ENCODE data around the gene ANGPTL3.
A peak's percentile ranks its signal among the peaks of the same experiment; 100 is the strongest.
"Not testable (repeated sequence)": the region's sequence is repeated elsewhere in the genome, so short reads cannot be mapped to it uniquely, and the experiment has no call there.

Gene ANGPTL3

GRCh38 chr1:62590970-62591368, 6.4 kb upstream of the ANGPTL3 start:
- H3K4me3 ChIP-seq (ENCODE audit: low read depth, low read length) = no peak overlapping the region
- H3K4me1 ChIP-seq (ENCODE audit: control insufficient read depth, insufficient read depth, low read length) = peaks cover 21% of the 10 kb centered on the region
- no peaks in the 10 kb centered on the region for H3K9me3 ChIP-seq (ENCODE audit: control insufficient read depth, insufficient read depth, low read length)
- H3K27ac ChIP-seq (ENCODE audit: low read depth, low read length) = no peak overlapping the region
- H3K9ac ChIP-seq (ENCODE audit: low read depth, low read length) = no peak overlapping the region
- no peaks in the 10 kb centered on the region for H3K27me3 ChIP-seq (ENCODE audit: control insufficient read depth, insufficient read depth, low read length)
- no peaks in the 10 kb centered on the region for H3K36me3 ChIP-seq (ENCODE audit: control insufficient read depth, insufficient read depth, low read length)

GRCh38 chr1:62593825-62594394, 3.4 kb upstream of the ANGPTL3 start:
- H3K9me3 ChIP-seq (ENCODE audit: control insufficient read depth, insufficient read depth, low read length) = no peaks in the 10 kb centered on the region
- peak overlapping the region; percentile 15 for H3K27ac ChIP-seq (ENCODE audit: low read depth, low read length)
- H3K4me1 ChIP-seq (ENCODE audit: control insufficient read depth, insufficient read depth, low read length) = peaks cover 11% of the 10 kb centered on the region
- H3K4me3 ChIP-seq (ENCODE audit: low read depth, low read length) = no peak overlapping the region
- H3K36me3 ChIP-seq (ENCODE audit: control insufficient read depth, insufficient read depth, low read length) = no peaks in the 10 kb centered on the region
- H3K9ac ChIP-seq (ENCODE audit: low read depth, low read length) = no peak overlapping the region
- H3K27me3 ChIP-seq (ENCODE audit: control insufficient read depth, insufficient read depth, low read length) = no peaks in the 10 kb centered on the region

GRCh38 chr1:62595647-62596046, 1.7 kb upstream of the ANGPTL3 start:
- no peak overlapping the region for H3K27ac ChIP-seq (ENCODE audit: low read depth, low read length)
- H3K4me3 ChIP-seq (ENCODE audit: low read depth, low read length) = no peak overlapping the region
- no peaks in the 10 kb centered on the region for H3K36me3 ChIP-seq (ENCODE audit: control insufficient read depth, insufficient read depth, low read length)
- no peaks in the 10 kb centered on the region for H3K9me3 ChIP-seq (ENCODE audit: control insufficient read depth, insufficient read depth, low read length)
- H3K9ac ChIP-seq (ENCODE audit: low read depth, low read length) = no peak overlapping the region
- no peaks in the 10 kb centered on the region for H3K27me3 ChIP-seq (ENCODE audit: control insufficient read depth, insufficient read depth, low read length)
- H3K4me1 ChIP-seq (ENCODE audit: control insufficient read depth, insufficient read depth, low read length) = peaks cover 11% of the 10 kb centered on the region

GRCh38 chr1:62599044-62599443, 1.7 kb downstream of the ANGPTL3 start:
- Histone ChIP-seq H3K9me3 (ENCODE audit: control insufficient read depth, insufficient read depth, low read length) (no peaks in the 10 kb centered on the region), H3K36me3 (ENCODE audit: control insufficient read depth, insufficient read depth, low read length) (no peaks in the 10 kb centered on the region), H3K9ac (ENCODE audit: low read depth, low read length) (no peak overlapping the region), H3K27me3 (ENCODE audit: control insufficient read depth, insufficient read depth, low read length) (no peaks in the 10 kb centered on the region), H3K4me3 (ENCODE audit: low read depth, low read length) (no peak overlapping the region), H3K27ac (ENCODE audit: low read depth, low read length) (no peak overlapping the region), H3K4me1 (ENCODE audit: control insufficient read depth, insufficient read depth, low read length) (peaks cover 3% of the 10 kb centered on the region)

- Histone ChIP-seq H3K9me3 (ENCODE audit: control insufficient read depth, insufficient read depth, low read length) (no peaks in the 10 kb centered on the region), H3K27me3 (ENCODE audit: control insufficient read depth, insufficient read depth, low read length) (no peaks in the 10 kb centered on the region), H3K4me3 (ENCODE audit: low read depth, low read length) (no peak overlapping the region), H3K9ac (ENCODE audit: low read depth, low read length) (no peak overlapping the region), H3K27ac (ENCODE audit: low read depth, low read length) (no peak overlapping the region), H3K36me3 (ENCODE audit: control insufficient read depth, insufficient read depth, low read length) (no peaks in the 10 kb centered on the region), H3K4me1 (ENCODE audit: control insufficient read depth, insufficient read depth, low read length) (no peaks in the 10 kb centered on the region)
Measured at GRCh38 chr1:62601457-62601856, 4.1 kb downstream of the ANGPTL3 start.

- Histone ChIP-seq H3K4me1 (ENCODE audit: control insufficient read depth, insufficient read depth, low read length) (peaks cover 12% of the 10 kb centered on the region), H3K36me3 (ENCODE audit: control insufficient read depth, insufficient read depth, low read length) (no peaks in the 10 kb centered on the region), H3K27ac (ENCODE audit: low read depth, low read length) (no peak overlapping the region), H3K27me3 (ENCODE audit: control insufficient read depth, insufficient read depth, low read length) (no peaks in the 10 kb centered on the region), H3K9me3 (ENCODE audit: control insufficient read depth, insufficient read depth, low read length) (no peaks in the 10 kb centered on the region), H3K9ac (ENCODE audit: low read depth, low read length) (no peak overlapping the region), H3K4me3 (ENCODE audit: low read depth, low read length) (no peak overlapping the region)
Measured at GRCh38 chr1:62608905-62609304, 11.6 kb downstream of the ANGPTL3 start.

- not testable (repeated sequence) for H3K4me3 ChIP-seq (ENCODE audit: low read depth, low read length); H3K9ac ChIP-seq (ENCODE audit: low read depth, low read length); H3K36me3 ChIP-seq (ENCODE audit: control insufficient read depth, insufficient read depth, low read length); H3K27ac ChIP-seq (ENCODE audit: low read depth, low read length); H3K9me3 ChIP-seq (ENCODE audit: control insufficient read depth, insufficient read depth, low read length); H3K27me3 ChIP-seq (ENCODE audit: control insufficient read depth, insufficient read depth, low read length)
- H3K4me1 ChIP-seq (ENCODE audit: control insufficient read depth, insufficient read depth, low read length) = peaks cover 12% of the 10 kb centered on the region
Measured at GRCh38 chr1:62610588-62610987, 13.3 kb downstream of the ANGPTL3 start.

- Histone ChIP-seq H3K27ac (ENCODE audit: low read depth, low read length) (peak overlapping the region; percentile 19), H3K9ac (ENCODE audit: low read depth, low read length) (no peak overlapping the region), H3K27me3 (ENCODE audit: control insufficient read depth, insufficient read depth, low read length) (no peaks in the 10 kb centered on the region), H3K4me3 (ENCODE audit: low read depth, low read length) (no peak overlapping the region), H3K4me1 (ENCODE audit: control insufficient read depth, insufficient read depth, low read length) (peaks cover 12% of the 10 kb centered on the region), H3K9me3 (ENCODE audit: control insufficient read depth, insufficient read depth, low read length) (no peaks in the 10 kb centered on the region), H3K36me3 (ENCODE audit: control insufficient read depth, insufficient read depth, low read length) (no peaks in the 10 kb centered on the region)
Measured at GRCh38 chr1:62612770-62613169, 15.4 kb downstream of the ANGPTL3 start.

- Histone ChIP-seq H3K27ac (ENCODE audit: low read depth, low read length) (peak overlapping the region; percentile 19), H3K4me3 (ENCODE audit: low read depth, low read length) (no peak overlapping the region), H3K27me3 (ENCODE audit: control insufficient read depth, insufficient read depth, low read length) (no peaks in the 10 kb centered on the region), H3K9me3 (ENCODE audit: control insufficient read depth, insufficient read depth, low read length) (no peaks in the 10 kb centered on the region), H3K4me1 (ENCODE audit: control insufficient read depth, insufficient read depth, low read length) (peaks cover 12% of the 10 kb centered on the region), H3K36me3 (ENCODE audit: control insufficient read depth, insufficient read depth, low read length) (peaks cover 2% of the 10 kb centered on the region; the same call in 1 of the 2 replicates), H3K9ac (ENCODE audit: low read depth, low read length) (no peak overlapping the region)
Measured at GRCh38 chr1:62613325-62613727, 16.0 kb downstream of the ANGPTL3 start.

GRCh38 chr1:62613890-62614289, 16.6 kb downstream of the ANGPTL3 start:
- Histone ChIP-seq H3K27ac (ENCODE audit: low read depth, low read length) (no peak overlapping the region), H3K4me1 (ENCODE audit: control insufficient read depth, insufficient read depth, low read length) (peaks cover 12% of the 10 kb centered on the region), H3K9ac (ENCODE audit: low read depth, low read length) (no peak overlapping the region), H3K36me3 (ENCODE audit: control insufficient read depth, insufficient read depth, low read length) (peaks cover 2% of the 10 kb centered on the region; the same call in 1 of the 2 replicates), H3K4me3 (ENCODE audit: low read depth, low read length) (no peak overlapping the region), H3K9me3 (ENCODE audit: control insufficient read depth, insufficient read depth, low read length) (no peaks in the 10 kb centered on the region), H3K27me3 (ENCODE audit: control insufficient read depth, insufficient read depth, low read length) (no peaks in the 10 kb centered on the region)

GRCh38 chr1:62621907-62622306, 24.6 kb downstream of the ANGPTL3 start:
- no peak overlapping the region for H3K27ac ChIP-seq (ENCODE audit: low read depth, low read length)
- peaks cover 2% of the 10 kb centered on the region; the same call in 1 of the 2 replicates for H3K36me3 ChIP-seq (ENCODE audit: control insufficient read depth, insufficient read depth, low read length)
- no peak overlapping the region for H3K4me3 ChIP-seq (ENCODE audit: low read depth, low read length)
- no peaks in the 10 kb centered on the region for H3K27me3 ChIP-seq (ENCODE audit: control insufficient read depth, insufficient read depth, low read length)
- H3K9ac ChIP-seq (ENCODE audit: low read depth, low read length) = no peak overlapping the region
- no peaks in the 10 kb centered on the region for H3K9me3 ChIP-seq (ENCODE audit: control insufficient read depth, insufficient read depth, low read length)
- 0 out of 2 replicates have a peak, but pooled peaks cover 4% of the 10 kb centered on the region for H3K4me1 ChIP-seq (ENCODE audit: control insufficient read depth, insufficient read depth, low read length)

Data from HUES48 (cell line).